Progenitor cell of endocrine pancreas (in vitro differentiated cells): Measurements from ENCODE around the gene TFDP3. TPM values are rescaled to one million over a fixed set of nuclear protein-coding genes. Genes with fewer than 3 reads are reported as not detected.

ENCODE experiments used
- DNase-seq: peaks from one replicate; pipeline ENCODE4 v3.0.0; 2021; ENCODE audit warnings: low spot score; ENCODE audit not compliant: unreplicated experiment
- H3K27ac Mint-ChIP-seq: 2 replicates; pipeline ENCODE4 v1.8.0; 2021; ENCODE audit warnings: mild to moderate bottlenecking, moderate library complexity, mixed read lengths
- H3K27me3 Mint-ChIP-seq: 2 replicates; pipeline ENCODE4 v1.8.0; 2021; ENCODE audit warnings: mixed read lengths
- H3K36me3 Mint-ChIP-seq: 2 replicates; pipeline ENCODE4 v1.8.0; 2022; ENCODE audit warnings: mixed read lengths; ENCODE audit not compliant: insufficient read depth
- H3K4me1 Mint-ChIP-seq: 2 replicates; pipeline ENCODE4 v1.8.0; 2021; ENCODE audit warnings: low read depth, mixed read lengths
- H3K4me3 Mint-ChIP-seq: 2 replicates; pipeline ENCODE4 v1.8.0; 2021; ENCODE audit warnings: low read depth, mild to moderate bottlenecking, moderate library complexity, mixed read lengths
- H3K9me3 Mint-ChIP-seq: 2 replicates; pipeline ENCODE4 v1.8.0; 2021; ENCODE audit warnings: low read depth, mixed read lengths
- total RNA-seq: library from RNA; stranded (reverse); gene quantifications from 2 replicates; pipeline ENCODE4 v1.2.1, GENCODE V29; 2021
- TF ChIP-seq, protein P1 (sequence below): fragments of 200-600 bp; sonication (generic); IDR thresholded peaks from one replicate; pipeline ENCODE4 v1.5.0; 2021; ENCODE audit warnings: antibody characterized with exemption, mild to moderate bottlenecking; ENCODE audit not compliant: unreplicated experiment

TFDP3 gene
- total RNA-seq, 1 donor from 2014 or later: not detected

DNA sequence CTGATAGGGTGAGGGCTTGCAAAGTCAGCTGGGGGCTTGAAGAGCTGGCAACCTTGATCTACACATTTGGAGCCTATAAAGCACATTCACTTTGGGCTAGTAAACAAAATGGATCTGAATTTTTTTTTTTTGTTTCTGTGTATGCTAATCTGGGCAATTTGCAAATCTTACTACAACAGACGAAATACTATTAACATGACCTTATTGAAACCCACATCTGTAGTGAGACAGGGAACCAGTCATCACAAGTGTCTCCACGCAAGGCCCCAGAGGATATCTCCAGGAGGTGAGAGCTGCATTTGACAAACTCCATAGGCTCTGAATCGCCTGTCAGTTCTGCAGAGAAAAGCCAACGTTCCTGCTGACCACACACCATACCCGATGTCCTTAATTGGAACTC is 33.0 kb upstream of the TFDP3 start:
- no peak for DNase-seq
- Mint-ChIP-seq H3K4me1 (peaks cover 8% of the 10 kb centered on the region), H3K27me3 (no peaks in the 10 kb centered on the region), H3K27ac (no peak overlapping the region), H3K9me3 (peaks cover 19% of the 10 kb centered on the region), H3K4me3 (no peak overlapping the region), H3K36me3 (peaks cover 3% of the 10 kb centered on the region)
- TF ChIP-seq, protein P1, sequence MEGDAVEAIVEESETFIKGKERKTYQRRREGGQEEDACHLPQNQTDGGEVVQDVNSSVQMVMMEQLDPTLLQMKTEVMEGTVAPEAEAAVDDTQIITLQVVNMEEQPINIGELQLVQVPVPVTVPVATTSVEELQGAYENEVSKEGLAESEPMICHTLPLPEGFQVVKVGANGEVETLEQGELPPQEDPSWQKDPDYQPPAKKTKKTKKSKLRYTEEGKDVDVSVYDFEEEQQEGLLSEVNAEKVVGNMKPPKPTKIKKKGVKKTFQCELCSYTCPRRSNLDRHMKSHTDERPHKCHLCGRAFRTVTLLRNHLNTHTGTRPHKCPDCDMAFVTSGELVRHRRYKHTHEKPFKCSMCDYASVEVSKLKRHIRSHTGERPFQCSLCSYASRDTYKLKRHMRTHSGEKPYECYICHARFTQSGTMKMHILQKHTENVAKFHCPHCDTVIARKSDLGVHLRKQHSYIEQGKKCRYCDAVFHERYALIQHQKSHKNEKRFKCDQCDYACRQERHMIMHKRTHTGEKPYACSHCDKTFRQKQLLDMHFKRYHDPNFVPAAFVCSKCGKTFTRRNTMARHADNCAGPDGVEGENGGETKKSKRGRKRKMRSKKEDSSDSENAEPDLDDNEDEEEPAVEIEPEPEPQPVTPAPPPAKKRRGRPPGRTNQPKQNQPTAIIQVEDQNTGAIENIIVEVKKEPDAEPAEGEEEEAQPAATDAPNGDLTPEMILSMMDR: no peak

DNA sequence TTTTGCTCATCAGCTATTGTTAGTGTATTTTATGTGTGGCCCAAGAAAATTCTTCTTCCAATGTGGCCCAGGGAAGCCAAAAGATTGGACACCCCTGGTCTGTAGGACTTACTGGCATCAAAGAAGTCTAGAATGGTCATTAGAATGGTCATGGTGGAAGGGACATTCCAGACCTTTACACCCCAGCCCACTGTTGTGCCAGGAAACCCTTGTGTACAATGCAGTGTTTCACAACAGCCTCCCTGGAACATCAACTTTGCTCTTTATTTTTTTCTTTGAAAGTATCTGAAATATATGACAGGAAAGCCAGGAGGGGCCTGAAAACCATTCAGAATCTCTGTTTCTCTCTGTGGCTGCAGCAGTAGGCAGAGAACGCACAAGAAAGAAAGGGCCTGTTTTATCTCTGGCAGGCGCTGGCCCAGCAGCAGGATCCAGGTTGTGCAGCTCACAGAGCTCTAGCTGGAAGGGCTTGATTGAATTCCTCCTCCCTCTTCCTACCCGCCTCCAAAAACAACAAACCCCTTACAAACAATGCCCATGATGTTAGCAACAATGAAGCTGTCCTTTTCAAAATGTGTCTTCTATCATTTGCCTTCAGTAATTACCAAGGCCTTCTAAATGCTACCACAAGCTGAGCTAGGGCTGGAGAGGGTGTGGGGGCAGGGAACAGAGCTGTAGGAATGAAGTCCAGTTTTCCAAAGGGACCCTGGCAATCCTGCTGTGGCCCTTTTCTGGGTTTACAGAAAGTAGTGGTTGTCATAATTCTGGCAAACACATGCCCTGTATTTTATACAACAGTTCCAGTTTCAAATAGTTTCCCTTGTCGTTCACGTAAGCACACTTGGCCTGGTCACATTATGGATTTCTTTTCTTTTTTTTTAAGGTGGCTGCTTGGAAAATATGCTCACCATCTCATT is 32.3 kb upstream of the TFDP3 start:
- H3K4me1 Mint-ChIP-seq: peaks cover 8% of the 10 kb centered on the region
- no peaks in the 10 kb centered on the region for H3K27me3 Mint-ChIP-seq
- TF ChIP-seq, protein P1: no peak
- no peak for DNase-seq
- no peak overlapping the region for H3K4me3 Mint-ChIP-seq
- peaks cover 25% of the 10 kb centered on the region for H3K9me3 Mint-ChIP-seq
- H3K27ac Mint-ChIP-seq: no peak overlapping the region
- peaks cover 3% of the 10 kb centered on the region for H3K36me3 Mint-ChIP-seq

DNA sequence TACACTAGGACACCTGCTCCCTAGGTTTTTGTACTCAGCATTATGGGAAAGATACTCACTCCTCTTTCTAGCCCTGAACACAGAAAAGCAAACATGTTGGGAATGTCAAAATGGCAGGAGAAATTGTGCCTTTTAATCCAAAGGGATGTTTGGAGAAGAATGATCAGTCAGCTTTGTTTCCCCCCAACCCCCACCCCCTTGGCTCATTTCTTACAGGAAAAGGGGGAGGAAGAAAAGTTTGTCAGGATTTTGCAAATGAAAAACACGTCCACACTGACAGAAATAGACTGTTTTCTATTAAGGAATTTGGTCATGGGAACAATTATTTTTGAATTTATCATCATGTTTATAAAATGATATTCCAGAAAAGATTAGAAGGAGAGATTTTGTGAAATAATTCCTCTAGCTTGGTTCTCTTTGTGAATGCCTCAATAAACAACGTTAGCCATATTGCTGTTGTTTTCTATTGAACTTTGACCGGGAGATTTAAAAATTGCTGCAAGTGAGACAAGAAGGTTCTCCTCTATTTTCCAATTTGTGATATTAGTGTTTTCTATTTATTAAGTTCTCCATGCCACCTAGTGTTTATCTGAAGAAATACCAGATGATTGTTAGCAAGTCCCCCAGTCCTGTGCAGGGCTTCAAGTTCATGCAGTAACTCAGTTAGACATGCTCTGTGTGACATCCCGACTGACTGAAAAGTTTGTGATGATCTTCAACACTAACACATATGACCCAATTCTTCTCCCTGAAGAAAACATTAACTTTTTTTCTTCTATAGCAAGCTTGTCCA is 31.3 kb upstream of the TFDP3 start:
- peaks cover 3% of the 10 kb centered on the region for H3K36me3 Mint-ChIP-seq
- H3K4me1 Mint-ChIP-seq: peaks cover 8% of the 10 kb centered on the region
- no peak for DNase-seq
- no peak overlapping the region for H3K4me3 Mint-ChIP-seq
- H3K27me3 Mint-ChIP-seq: no peaks in the 10 kb centered on the region
- TF ChIP-seq, protein P1: peak; percentile 35
- H3K9me3 Mint-ChIP-seq: peaks cover 25% of the 10 kb centered on the region
- no peak overlapping the region for H3K27ac Mint-ChIP-seq

DNA sequence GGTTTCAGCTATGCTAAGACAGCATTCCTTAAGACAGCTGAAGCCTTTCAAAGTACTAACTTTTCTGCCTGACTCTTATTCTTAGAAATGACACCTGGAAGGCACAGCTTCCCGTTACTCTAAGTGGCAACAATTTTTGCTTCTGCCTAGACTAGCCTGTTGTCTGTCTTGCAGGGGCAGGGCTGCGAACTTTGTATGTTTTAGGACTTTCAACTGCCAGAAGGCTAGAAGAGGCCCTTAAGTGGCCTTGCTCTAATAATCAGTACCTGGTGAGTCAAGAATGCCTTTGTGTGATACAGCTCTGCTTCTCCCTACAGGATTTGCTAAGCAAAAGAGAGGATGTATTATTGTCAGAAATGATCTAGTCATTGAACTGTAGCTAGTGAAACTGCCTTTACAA is 30.0 kb upstream of the TFDP3 start:
- no peak for DNase-seq
- TF ChIP-seq, protein P1: no peak
- no peak overlapping the region for H3K4me3 Mint-ChIP-seq
- H3K4me1 Mint-ChIP-seq: peaks cover 8% of the 10 kb centered on the region
- no peak overlapping the region for H3K27ac Mint-ChIP-seq
- H3K27me3 Mint-ChIP-seq: no peaks in the 10 kb centered on the region
- peaks cover 25% of the 10 kb centered on the region for H3K9me3 Mint-ChIP-seq
- H3K36me3 Mint-ChIP-seq: peaks cover 3% of the 10 kb centered on the region

DNA sequence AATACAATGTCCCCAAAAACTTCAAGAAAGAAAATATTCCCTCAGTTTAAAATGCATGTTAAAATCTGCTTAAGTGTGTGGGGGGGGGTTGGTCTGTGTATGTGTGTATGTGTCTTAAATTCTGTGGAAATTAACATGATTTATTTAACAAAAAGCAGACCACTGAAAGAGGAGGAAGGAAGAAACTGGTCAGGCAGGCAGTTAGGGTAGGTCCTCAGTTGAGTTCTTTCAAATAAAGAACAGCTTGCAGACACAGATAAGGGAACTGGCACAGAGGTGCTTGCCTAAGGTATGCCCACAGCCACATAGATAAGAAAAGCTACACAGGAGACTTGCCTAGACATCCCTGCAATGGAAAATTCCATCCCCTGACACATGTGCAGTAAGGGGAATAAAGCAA is 28.8 kb upstream of the TFDP3 start:
- Mint-ChIP-seq H3K4me3 (no peak overlapping the region), H3K27me3 (no peaks in the 10 kb centered on the region), H3K27ac (no peak overlapping the region), H3K9me3 (peaks cover 25% of the 10 kb centered on the region), H3K4me1 (peaks cover 8% of the 10 kb centered on the region), H3K36me3 (peaks cover 3% of the 10 kb centered on the region)
- TF ChIP-seq, protein P1: no peak
- no peak for DNase-seq
